Stimulated activated CD8-positive, alpha-beta memory T cell treated with anti-CD3 and anti-CD28 coated beads, Interleukin-4, amount 100 ng/mL, for 48 hours (primary cell): Measurements from ENCODE around the gene ST7.

Experiments used
- DNase-seq: peaks from one replicate; pipeline ENCODE4 v3.0.0-alpha.2; 2020

ST7 gene

GRCh38 chr7:117134889-117135552 is 181.7 kb downstream of the ST7 start:
- no peak for DNase-seq

GRCh38 chr7:117135553-117135891 is 182.2 kb downstream of the ST7 start:
- no peak for DNase-seq

- no peak for DNase-seq
Measured at GRCh38 chr7:117137868-117138267, 184.6 kb downstream of the ST7 start.

DNA sequence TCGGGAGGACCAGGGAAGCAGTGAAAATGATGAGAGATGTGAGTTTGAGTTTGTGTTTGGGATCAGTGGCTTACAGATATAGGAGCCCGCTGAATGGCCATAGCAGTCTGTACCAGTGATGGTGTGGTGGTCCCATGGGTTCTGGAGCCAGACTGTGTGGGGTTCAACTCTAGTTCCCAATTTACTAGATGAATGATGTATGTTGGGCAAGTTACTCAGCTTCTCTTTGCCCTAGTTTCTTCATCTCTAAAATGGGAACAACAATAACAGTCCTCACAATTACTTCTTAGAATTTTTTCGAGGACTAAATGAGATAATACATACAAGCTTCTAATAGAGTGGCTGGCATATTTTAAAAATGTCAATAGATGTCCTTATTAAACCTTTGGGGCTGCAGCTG is 185.2 kb downstream of the ST7 start:
- DNase-seq: no peak

GRCh38 chr7:117138981-117139380 is 185.7 kb downstream of the ST7 start:
- DNase-seq: no peak

DNA sequence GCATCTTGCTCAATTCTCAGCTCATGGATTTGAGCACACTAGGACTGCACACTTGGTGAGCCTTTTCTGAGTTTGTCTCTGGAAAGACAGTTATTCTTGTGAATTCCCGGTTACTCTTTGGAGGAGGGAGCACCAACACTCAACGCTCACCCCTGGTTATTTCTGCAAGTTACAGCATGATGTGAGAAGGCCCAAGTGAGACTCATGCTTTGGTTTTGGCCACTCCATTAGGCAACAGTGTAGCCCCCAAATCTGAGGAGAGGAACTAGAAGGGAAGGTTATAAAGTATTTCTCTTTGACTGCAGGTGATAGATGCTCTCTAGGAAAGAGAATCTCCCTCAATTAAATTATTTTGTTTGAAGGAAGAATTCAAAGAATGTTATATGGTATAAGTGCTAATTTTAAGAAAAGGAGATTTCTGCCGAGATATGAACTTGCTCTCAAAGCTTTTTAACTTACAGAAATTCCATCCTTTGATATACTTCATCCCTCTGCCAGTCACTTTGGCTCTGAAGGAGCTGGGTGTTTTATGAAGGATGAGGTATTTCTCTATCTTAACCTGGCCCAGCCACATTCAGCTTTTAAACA is 186.2 kb downstream of the ST7 start:
- no peak for DNase-seq

DNA sequence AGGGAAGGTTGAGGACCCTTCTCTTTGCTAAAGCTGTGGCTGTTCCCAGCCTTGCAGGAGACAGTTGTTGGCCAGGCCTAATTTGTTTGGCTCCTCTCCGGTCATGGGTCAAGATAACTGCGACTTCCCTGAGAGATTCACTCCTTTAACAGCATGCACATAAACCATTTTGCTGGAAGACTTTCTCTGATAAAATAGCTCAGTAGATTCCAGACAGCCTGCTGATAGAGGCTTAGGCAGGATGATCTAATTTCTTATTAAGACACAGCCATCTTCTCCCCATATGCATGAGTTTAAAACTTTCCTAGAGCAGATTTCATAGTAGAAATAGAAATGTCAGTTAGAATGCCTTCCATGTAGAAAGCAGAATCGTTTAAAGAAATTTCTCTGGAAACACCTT is 187.6 kb downstream of the ST7 start:
- DNase-seq: no peak

- DNase-seq: no peak
Measured at GRCh38 chr7:117143066-117143465, 189.8 kb downstream of the ST7 start.

DNA sequence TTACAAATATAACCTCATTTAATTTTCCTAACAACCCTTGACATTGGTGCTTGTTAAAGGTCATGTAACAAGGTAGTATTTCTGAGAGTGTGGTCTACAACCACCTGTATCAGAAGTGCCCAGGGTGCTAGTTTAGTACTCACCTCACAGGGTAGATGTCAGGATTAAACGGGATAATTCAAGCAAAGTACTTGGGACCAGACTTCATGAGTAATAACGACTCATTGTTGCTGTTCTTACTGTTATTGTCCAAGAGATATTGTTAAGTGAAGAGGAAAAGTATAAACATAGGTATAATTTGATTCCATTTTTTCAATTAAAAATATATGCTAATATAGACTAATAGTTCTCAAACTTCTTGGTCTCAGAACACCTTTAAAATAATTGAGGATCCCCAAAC is 190.3 kb downstream of the ST7 start:
- DNase-seq: no peak

- no peak for DNase-seq
Measured at GRCh38 chr7:117145333-117145732, 192.0 kb downstream of the ST7 start.

DNA sequence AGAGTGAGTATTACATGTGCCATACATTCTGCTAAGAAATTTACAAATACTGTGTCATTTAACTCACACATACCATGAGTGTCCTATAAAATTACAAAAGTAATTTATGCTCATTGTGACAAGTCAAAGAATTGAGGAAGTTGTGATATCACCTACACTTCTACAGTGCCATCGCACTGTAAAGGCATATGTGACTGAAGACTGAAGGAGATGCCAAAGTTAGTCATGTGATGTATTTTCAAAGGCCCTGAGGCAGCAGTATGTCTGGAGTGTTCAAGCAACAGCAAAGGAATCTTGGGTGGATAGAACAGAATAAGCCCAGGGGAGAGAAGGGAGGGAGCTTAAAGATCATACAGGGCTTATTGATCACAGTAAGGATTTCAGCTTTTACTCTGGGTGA is 192.8 kb downstream of the ST7 start:
- no peak for DNase-seq

DNA sequence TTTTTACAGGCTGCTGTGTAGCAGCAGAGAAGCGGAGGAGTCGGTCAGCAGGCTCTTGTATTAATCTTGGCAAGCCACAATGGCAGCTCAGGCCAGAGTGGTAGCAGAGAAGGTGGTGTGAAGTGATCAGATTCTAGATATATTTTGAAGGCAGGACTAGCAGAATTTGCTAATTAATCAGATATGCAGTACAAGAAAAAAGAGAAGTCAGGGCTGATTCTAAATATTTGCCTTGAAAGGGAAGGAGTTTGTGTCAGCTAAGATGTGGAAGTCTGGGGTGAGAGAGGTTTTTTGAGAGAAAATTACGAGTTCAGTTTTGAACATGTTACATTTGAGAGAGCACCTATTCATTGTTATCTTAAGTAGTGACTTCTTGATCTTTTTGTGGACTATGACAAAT is 193.2 kb downstream of the ST7 start:
- no peak for DNase-seq

- no peak for DNase-seq
Measured at GRCh38 chr7:117148971-117149370, 195.7 kb downstream of the ST7 start.

GRCh38 chr7:117149692-117150091 is 196.4 kb downstream of the ST7 start:
- no peak for DNase-seq

DNA sequence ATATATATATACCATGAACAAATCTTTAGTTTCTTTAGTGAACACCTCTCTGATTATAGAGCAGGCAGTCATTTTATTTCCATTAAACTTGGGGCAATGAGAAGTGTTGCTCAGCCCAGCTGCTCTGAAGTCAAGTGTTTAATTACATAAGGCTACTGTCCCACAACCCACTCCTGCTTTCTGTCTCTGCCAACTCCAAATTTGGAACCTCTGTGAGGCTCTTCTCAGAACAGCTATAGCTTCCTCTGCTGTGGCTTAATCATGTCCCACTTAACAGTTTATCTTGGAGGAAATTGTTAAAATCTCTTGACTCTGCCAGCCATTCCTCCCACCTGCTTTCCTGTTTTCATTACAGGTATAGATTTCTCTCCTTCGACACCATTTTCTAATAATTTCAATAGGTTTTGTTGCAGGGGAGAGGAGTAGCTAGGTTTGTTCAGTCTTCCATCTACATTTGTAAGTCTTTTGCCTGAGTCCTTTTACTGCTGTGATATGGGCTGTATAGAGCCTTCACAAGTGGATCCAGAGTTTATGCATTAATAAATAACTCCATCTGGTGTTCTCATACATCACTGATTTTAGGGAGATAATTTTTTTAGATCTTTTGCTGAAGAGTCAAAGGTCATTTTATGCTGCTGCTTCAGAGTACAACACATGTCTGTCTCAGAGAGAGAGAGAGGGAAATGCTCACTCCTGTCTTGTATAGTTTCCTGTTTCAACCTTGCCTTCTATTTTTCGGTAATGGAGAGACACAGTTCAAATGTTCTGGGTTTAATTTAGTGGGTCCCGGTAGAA is 199.1 kb downstream of the ST7 start:
- DNase-seq: no peak

DNA sequence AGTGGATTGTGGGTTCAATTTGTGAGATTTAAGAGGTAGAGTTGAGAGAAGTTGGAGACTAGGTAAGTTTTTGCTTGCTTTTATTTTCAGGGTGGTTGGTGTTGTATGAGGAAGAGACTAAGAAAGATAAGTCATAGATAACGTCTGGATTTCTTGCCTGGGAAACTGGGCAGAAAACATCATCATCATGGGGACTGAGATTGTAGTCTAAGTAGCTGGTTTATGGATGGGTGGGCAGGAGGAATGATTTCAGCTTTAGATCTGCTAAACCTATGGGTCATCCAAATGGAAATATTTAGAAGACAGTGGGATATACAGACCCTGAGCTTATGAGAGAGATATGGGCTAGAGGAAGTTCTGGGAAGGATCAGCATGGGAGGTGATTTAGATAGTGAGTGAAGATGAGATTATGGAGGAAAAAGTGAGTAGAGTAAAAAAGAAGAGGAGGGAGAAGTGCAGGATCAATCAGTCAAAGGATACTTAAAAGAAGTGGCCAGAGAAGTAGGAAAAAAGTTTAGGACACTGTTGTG is 199.8 kb downstream of the ST7 start:
- no peak for DNase-seq

DNA sequence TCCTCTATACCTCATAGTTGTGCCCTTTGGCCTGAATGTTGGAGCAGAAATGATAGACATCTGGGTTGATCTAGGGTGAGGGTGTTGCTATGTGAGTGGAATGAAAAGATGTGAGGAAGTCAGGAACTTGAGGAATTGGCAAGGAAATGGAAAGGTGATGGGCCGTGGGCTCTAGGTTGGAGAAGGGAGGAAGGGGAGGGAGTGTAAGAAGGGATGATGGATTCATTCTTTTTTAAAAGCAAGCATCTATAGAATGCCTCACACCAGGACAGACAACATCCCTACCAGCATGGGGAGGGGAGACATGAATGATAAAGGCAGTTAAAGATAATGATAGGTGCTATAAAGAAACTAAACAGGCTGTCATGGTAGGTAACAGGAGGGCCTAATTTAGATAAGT is 201.4 kb downstream of the ST7 start:
- DNase-seq: no peak

- DNase-seq: no peak
Measured at GRCh38 chr7:117155694-117156093, 202.4 kb downstream of the ST7 start.

- DNase-seq: no peak
Measured at GRCh38 chr7:117157241-117158209, 204.2 kb downstream of the ST7 start.

DNA sequence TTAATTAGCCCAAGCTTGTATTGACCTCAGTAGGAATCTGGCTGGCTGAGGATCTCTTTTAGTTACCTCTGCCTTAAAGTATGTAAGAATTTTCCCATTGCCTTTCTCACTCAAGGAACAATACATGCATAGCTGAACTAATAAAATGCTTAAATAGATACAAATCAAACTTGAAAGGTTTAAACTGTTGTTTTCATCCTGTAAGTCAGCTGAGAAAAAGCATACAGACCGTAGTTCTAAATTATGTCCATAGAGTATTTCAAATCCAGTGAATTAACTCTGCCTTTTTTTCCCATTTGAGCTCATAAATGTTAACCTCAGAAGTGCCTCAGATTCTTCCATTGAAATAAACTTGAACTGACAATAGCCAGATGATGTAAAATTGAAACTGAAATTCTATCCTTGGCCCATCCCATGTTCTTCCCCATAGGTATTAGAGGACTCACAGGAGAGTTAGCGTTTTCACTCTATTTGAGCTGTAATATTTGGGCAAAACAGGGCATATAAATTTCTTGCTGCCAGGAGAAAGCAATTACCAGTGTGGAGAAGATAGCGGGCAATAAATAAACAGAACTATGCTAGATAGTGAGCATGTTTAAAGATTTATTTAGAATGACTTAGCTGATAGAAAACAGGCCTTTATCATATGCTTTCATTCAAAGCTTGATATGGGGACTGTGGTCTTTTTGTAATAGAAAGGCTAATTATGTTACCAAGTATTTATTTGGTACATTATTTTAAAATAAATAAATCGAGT is 205.8 kb downstream of the ST7 start:
- no peak for DNase-seq

- DNase-seq: no peak
Measured at GRCh38 chr7:117163101-117163500, 209.8 kb downstream of the ST7 start.

GRCh38 chr7:117164620-117165019 is 211.3 kb downstream of the ST7 start:
- no peak for DNase-seq
